ENCODE results near the gene LINC00237.

Gene LINC00237

DNA sequence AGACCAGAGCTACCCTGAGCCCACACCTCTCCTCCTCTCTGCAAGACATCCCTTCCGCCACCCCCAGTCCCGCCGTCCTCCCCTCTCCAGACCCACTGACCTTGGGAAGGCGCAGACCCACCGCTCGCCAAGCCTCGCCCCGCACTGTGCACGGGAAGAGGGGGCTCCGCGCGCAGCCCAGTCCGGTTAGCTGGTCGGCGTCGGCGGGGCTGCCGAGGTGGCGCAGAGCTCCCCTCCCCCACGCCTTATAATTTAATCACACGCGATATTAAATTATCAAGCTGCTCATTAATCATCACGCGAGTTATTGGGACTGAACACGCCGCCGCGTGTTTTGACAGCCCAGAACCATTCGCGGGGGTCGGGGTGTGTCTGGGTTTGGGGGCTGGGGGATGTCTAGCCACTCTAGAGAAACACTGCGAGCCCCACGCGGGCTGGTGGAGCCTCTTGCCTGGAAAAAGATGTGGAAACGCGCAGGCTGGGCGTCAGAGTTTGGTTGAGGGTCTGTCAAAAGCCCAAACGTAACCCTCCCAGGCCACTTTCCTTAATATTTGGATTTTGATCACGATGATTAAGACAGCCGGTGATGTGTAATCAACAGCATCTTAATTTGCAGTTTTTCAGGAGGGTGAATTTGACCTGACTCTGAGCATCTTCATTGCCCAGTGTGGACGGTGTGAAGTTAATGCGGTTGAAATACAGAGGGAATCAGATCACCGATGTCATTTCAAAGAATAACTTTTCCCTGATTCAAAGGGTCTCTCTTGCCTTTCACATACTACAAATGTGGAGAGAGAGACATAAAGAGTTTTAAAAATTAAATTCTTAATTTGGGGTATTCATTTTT lies at the start of gene LINC00237:
Gene LINC00237 (minus strand): TSS at position 188 of the 847 bp plus-strand sequence.
- no peak for DNase-seq

DNA sequence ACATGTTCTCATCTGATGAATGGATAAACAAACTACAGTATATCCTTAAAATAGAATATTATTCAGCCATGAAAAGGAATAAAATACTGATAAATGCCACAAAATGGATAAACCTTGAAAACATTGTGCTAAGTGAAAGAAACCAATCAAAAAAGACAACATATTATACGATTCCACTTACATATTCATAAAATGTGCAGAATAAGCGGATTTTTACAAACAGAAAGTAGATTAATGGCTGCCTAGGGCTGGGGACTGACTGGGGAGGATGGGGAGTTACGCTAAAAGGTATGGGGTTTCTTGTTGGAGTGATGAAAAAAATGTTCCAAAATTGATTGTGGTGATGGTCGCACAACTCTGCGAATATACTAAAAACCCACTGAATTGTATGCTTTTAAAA lies 49.1 kb upstream of the LINC00237 start:
- no peak for DNase-seq

GRCh38 chr20:21154692-21155091 lies 48.5 kb upstream of the LINC00237 start:
- no peak for DNase-seq

GRCh38 chr20:21151791-21152190 lies 45.6 kb upstream of the LINC00237 start:
- no peak for DNase-seq

- no peak for DNase-seq
These were observed 43.2 kb upstream of the LINC00237 start for GRCh38 chr20:21149344-21149743.

GRCh38 chr20:21147593-21147992 lies 41.4 kb upstream of the LINC00237 start:
- DNase-seq: no peak

GRCh38 chr20:21146215-21146614 lies 40.1 kb upstream of the LINC00237 start:
- DNase-seq: no peak

DNA sequence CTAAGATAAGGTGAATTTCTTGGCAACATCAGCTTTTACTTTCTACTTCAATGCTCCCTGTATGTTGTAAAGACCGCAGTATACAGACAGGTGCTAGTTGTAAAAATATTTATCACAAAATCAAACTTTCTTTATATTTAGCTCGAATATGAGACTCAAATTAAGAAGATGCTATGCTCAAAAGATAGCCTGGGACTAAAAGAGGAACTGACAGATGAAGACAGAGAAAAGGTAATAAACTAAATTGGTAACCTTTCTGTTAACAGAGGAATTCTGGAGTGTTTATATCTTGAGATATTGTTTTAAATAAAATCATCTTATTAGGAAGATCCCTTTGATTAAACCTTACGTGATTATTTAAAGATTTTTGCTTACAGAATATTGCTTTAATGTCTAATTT lies 39.3 kb upstream of the LINC00237 start:
- no peak for DNase-seq

DNA sequence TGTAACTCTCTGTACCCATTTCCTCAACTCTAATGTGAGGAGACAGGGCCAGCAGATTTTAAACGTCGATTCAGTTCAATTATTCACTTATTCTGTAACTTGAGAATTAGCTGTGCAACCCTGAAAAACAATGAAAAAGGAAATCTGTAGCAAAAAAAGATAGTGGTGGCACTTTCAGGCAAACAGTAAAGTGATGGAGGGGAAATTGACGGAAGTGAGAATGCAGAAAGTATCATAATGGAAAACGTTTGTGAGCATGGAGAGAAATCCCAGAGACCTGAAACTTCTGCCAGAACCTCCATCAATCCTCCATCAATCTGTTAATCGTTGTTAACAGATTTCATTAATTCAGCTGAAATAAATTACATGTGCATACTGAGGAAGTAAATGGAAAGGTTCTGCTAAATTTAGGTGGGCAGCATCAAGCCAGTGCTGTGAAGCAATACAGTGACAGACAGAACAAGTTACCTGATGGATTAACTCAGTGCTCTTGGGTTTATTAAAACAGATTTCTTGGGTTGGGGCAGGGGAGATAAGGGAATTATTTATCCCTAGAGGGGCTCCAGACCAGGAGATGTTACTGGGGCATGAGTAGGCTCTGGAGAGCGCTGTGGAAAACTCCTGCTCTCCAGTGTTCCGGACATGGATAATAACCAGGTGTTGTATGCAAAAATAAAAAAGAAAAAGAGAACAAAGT lies 37.2 kb upstream of the LINC00237 start:
- no peak for DNase-seq

DNA sequence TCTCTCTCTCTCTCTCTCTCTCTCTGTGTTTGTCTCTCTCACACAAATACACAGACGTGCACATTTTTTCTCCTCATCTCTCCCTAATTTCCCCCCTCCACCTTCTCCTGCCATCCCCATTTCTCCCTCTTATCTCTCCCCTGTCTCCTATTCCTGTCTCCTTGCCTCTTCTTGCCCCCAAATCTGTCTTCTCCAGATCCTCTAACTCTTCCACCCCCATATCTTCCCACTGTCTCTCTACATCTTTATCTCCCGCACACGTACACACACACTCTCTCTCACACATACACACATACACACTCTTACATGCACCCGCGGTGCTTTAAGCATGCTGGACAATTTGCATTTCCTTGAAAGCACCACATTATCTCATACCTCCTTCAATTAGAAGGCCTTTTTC lies 35.7 kb upstream of the LINC00237 start:
- no peak for DNase-seq

DNA sequence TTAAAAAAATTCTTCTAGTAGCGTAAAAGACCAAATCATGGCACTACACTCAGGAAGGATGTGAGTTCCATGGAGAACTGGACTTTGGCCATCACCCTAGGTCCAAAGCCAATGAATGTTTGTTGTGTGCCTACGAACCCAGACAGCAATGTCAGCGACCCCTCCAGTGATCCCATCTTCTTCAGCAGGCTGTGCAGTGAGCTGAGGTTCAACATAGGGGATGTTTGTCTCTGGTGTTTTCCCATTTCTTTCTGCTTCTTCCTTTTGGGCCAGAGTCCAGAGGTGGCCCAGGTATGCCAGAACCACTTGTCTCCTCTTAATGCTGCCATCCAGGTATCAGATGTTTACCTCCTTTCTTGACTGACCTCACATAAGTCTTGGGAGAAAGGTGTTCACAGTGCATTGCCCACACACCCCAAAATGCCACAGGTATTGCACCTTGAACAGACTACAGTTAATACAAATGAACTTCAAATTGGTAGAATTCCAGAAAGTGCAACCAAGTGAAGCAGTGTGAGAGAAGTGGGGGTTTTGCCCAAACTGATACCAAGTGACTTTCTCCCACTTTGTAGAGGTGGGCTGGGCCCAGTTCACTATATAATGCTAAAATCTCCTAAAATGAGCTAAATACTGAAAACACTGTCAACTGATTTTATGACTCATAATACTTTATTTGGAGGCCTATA lies 33.9 kb upstream of the LINC00237 start:
- no peak for DNase-seq

GRCh38 chr20:21137078-21137477 lies 30.9 kb upstream of the LINC00237 start:
- DNase-seq: no peak

GRCh38 chr20:21136015-21136732 lies 30.0 kb upstream of the LINC00237 start:
- DNase-seq: no peak

GRCh38 chr20:21134883-21135493 lies 28.8 kb upstream of the LINC00237 start:
- DNase-seq: no peak

DNA sequence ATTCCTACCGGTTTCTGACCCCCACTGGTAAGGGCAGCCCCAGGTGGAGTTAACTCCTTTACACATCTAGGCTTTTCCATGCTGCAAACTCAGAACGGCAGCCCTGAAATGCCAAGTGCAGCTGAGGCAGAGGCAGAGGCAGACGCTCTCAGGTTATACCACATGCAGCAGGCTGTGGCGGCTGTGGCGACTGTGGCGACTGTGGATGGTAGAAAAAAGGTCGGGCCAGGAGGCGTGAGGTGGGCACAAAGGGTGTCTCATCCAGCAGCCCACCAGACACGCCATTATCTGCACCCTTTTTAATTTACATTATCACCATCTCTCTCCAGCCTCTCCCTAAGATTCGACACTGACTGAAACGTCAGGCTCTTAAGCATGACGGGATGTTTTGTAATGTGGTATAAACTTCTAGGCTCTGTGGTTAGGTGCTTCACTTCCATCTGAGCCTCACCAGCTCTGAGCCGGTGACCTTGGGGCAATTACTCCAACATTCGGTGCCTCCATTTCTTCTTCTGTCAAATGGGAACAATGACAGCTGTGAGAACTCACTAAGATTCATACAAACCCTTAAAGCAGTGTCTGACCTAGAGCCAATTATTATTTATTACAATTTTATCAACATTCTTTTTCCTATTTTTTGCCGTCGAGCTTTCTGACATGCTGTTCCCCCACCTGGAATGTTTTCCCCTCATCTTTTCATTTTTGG lies 27.9 kb upstream of the LINC00237 start:
- no peak for DNase-seq

- no peak for DNase-seq
These were observed 27.2 kb upstream of the LINC00237 start for GRCh38 chr20:21133404-21133803.

DNA sequence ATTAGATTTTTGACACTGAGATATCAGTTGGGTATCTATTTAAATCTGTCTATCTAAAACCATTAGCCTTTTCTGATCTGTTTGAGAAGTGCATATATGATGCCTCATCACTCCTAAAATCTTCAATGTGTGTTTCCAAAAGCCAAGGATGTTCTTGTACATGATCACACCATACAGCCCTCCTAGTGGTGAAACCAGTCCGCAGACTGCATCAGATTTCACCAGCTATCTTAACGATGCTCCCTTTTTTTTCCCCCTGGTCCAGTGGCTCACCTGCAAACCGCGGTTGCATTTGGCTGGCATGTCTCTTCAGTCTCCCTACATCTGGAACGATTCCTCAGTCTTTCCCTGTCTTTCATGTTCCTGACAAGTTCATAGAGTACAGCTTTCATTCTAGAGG lies 23.7 kb upstream of the LINC00237 start:
- no peak for DNase-seq

DNA sequence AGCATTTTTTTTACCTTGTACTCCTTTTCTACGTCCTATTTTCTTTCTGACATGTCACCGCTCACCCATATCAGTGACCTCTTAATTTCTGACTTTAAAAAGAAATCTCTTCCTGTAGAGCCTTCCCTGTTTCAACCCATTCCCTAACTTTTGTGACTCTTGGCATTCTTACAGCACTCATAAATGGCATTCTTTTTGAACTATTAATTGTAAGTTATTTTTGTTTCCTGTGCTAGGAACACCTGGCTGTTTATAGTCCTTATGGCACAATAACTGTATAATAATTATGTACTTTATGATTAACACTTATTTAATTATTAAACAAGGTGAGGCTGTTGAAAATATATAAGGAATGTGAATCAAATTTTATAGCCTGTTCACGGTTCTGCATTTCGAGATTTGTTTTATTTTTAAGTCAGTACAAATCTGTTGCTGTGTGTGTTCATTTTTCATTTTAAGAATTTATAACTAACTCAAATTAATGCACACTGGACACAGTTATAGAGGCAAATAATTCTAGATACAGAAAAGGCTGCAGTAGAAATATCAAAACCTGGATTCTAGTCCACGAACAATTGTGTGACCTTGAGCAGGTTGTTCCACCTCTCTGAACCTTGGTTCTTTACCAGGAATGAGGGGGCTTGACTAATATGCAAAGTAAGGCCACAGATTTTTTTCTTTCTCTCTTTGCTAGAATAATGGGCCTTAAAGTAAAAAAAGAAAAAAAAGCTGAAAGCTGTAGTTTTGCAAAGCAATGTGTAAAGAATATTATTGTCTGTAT lies 21.2 kb upstream of the LINC00237 start:
- no peak for DNase-seq

DNA sequence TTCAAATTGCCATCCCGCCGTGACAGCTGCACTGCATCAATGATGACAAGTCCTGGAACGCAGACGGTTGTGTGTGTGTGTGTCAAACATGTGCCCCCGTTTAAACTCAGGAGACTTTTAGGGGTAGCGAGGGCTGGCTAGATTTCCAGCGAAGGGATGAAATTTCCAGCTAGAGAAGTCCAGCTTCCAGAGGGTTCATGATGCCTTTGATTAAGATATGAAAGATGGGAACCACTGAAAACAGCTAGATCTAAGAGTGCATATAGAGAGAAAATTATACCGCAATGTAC lies 20.4 kb upstream of the LINC00237 start:
- DNase-seq: no peak

DNA sequence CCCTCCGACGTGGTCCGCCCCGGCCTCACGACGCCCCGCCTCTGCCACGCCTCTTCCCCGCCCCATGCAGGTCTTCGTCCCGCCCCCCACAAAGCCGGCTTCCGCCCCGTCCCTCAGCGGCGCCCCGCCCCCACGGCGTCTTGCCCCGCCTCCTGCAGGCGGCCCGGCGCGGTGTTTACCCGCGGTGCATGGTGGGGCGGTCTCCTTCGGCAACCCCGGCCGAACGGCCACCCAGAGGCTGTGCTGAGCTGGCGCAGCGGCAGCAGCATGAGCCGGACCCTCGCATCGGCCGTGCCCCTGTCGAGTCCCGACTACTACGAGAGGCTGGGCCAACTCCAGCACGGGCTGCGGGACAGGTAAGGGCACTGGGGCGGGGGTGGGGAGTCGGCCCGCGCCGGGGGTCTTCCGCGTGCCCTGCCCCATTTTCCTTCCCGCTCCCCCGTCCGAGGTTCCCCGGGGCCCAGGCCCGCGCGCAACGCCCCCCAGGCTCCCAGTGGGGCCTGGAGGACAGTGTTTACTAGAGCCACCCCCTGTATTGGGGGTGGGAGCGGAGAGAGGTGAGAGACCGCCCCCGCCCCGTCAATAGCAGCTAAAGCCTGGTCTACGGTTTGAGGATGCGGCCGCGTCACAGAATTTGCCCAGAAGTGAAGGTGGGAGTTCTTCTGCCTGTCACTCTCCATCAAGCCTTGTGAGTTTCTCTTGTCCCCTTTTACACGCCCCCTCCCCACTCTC lies 19.9 kb upstream of the LINC00237 start, which contains the start of gene KIZ:
Gene KIZ (plus strand): TSS at position 234 of the 732 bp plus-strand sequence. CDS start 34 bp downstream, at position 268.
- peak; percentile 98 for DNase-seq
